Activated naive CD4-positive, alpha-beta T cell treated with anti-CD3 and anti-CD28 coated beads, Interleukin-2, amount 50 U/mL, for 72 hours (primary cell): Measurements from ENCODE around the gene UTF1. TPM values are rescaled to one million over a fixed set of nuclear protein-coding genes. Genes with fewer than 3 reads are reported as not detected.
A peak's percentile ranks its signal among the peaks of the same experiment; 100 is the strongest.

ENCODE experiments used
- ATAC-seq, 2 donors: fragments of 150-1000 bp; cut with Tn5 transposase; 2 replicates each; pipeline ENCODE4 v1.10.0; 2021; ENCODE audit warnings: mild to moderate bottlenecking in 2 of 2, moderate library complexity in 2 of 2
- DNase-seq, 2 donors: peaks; one replicate each; pipeline ENCODE4 v3.0.0; 2021 to 2022; ENCODE audit warnings: low spot score in 2 of 2
- H3K27ac Mint-ChIP-seq, 2 donors: one replicate each; pipeline ENCODE4 v1.8.0; 2022; ENCODE audit warnings: mild to moderate bottlenecking in 2 of 2, mixed read lengths in 2 of 2
- H3K36me3 Mint-ChIP-seq, 2 donors: one replicate each; pipeline ENCODE4 v1.8.0; 2022; ENCODE audit warnings: mixed read lengths in 2 of 2
- H3K9me3 Mint-ChIP-seq, 2 donors: one replicate each; pipeline ENCODE4 v1.8.0; 2022; ENCODE audit warnings: mixed read lengths in 2 of 2
- total RNA-seq, 2 donors: library from RNA; stranded (reverse); gene quantifications; one replicate each; pipeline ENCODE4 v1.2.3, GENCODE V29; 2022

Gene UTF1
- not detected for total RNA-seq

- DNase-seq (no peak), ATAC-seq (no peak)
- H3K27ac Mint-ChIP-seq: peak within 1 kb of the TSS in 1 of 2 donors; percentile 22
- H3K9me3 Mint-ChIP-seq: no peaks in the 10 kb centered on the region
- peaks cover 5 to 8% of the 10 kb centered on the region in 2 donors for H3K36me3 Mint-ChIP-seq
Measured at GRCh38 chr10:133230044-133230361, at the start of gene UTF1. TSS of gene UTF1 (plus strand) at chr10:133230217. CDS start at chr10:133230289, 72 bp downstream.

DNA sequence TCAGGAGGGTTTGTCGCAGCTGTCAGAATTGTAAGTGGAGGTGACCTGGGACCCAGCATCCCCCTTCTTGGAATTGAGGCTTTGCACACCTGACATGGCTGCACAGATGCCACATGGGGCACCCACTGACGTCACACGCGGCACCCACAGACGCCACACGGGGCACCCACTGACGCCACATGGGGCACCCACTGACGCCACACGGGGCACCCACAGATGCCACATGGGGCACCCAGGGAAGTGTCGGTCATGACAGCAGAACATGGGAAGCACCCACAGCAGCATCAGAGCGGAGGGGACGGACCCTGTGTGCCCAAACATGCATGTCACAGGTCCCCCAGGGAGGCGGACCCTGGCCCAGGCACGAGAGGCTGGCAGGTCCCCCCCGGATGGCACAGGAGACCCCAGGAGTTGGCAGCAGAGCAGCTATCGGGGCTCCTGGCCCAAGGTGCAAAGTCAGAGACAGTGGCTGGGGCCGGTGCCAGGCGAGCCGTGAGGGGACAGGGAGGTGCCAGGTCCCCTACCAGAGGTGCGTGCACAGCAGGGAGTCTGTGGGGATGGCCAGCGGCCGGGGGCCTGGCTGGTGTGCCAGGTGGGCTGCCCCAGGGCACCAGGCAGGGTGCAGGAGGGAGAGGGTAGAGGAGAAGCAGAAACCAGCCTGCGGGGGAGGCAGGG, 48.9 kb upstream of the UTF1 start:
- DNase-seq: no peak
- peaks cover 0 to 10% of the 10 kb centered on the region in 2 donors for H3K36me3 Mint-ChIP-seq
- H3K9me3 Mint-ChIP-seq: peaks cover 12 to 17% of the 10 kb centered on the region in 2 donors
- no peak for ATAC-seq
- no peak overlapping the region for H3K27ac Mint-ChIP-seq

DNA sequence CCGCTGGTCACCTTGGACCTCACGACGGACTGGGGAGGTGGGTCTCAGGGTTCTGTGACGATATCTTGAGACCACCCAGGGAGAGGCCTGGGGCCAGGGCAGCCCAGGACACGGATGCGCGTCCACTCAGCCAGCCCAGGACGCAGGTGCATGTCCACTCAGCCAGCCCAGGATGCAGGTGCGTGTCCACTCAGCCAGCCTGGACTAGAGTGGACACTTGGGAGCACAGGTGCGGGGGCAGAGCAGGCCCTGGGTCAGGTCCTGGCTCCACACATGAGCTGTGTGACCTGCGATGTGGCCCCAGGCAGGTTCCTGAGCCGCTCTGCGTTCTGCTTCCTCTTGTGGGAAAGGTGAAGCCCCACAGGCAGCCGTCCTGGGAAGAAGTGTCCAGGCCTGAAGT, 47.8 kb upstream of the UTF1 start:
- H3K27ac Mint-ChIP-seq: no peak overlapping the region
- peaks cover 0 to 8% of the 10 kb centered on the region in 2 donors for H3K36me3 Mint-ChIP-seq
- DNase-seq (no peak), ATAC-seq (no peak)
- peaks cover 8 to 13% of the 10 kb centered on the region in 2 donors for H3K9me3 Mint-ChIP-seq

DNA sequence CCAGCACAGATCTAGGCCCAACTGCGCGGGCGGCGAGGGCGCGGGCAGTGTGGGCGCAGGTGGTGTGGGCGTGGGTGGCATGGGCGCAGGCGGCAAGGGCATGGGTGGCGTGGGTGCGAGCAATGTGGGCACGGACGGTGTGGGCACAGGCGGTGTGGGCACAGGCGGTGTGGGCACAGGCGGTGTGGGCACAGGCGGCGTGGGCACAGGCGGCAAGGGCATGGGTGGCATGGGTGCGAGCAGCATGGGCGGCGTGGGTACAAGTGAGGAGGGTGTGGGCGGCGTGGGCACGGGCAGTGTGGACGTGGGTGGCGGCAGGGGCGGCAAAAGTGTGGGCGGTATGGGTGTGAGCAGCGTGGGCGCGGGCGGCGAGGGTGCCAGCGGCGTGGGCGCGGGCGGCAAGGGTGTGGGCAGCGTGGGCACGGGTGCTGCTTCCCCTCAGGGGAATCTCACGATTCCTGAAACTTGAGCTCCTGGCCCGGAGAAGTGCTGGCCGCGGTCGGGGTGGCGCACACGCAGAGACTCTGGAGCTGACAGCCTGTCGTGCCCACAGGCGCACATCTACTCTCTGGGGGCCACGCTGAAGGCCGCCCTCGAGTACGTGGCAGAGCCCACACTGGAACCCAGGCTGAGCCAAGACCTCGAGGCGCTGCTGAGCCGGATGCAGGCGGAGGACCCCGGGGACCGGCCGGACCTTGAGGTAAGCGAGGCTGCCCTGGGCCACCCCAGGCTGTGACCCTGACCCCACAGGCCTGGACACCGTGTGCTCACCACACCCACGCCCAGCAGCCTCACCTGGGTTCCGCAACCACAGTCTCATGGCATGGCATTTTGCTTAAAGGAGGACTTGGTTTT, 47.0 kb upstream of the UTF1 start:
- ATAC-seq (no peak), DNase-seq (no peak)
- Mint-ChIP-seq H3K36me3 (no peaks in the 10 kb centered on the region), H3K9me3 (peaks cover 0 to 5% of the 10 kb centered on the region in 2 donors), H3K27ac (no peak overlapping the region)

GRCh38 chr10:133183646-133184378, 46.2 kb upstream of the UTF1 start:
- H3K27ac Mint-ChIP-seq: no peak overlapping the region
- peaks cover 0 to 4% of the 10 kb centered on the region in 2 donors for H3K9me3 Mint-ChIP-seq
- H3K36me3 Mint-ChIP-seq: no peaks in the 10 kb centered on the region
- ATAC-seq (no peak), DNase-seq (no peak)

- Mint-ChIP-seq H3K27ac (no peak overlapping the region), H3K9me3 (peaks cover 0 to 4% of the 10 kb centered on the region in 2 donors), H3K36me3 (no peaks in the 10 kb centered on the region)
- ATAC-seq (no peak), DNase-seq (no peak)
Measured at GRCh38 chr10:133184591-133185244, 45.3 kb upstream of the UTF1 start.

DNA sequence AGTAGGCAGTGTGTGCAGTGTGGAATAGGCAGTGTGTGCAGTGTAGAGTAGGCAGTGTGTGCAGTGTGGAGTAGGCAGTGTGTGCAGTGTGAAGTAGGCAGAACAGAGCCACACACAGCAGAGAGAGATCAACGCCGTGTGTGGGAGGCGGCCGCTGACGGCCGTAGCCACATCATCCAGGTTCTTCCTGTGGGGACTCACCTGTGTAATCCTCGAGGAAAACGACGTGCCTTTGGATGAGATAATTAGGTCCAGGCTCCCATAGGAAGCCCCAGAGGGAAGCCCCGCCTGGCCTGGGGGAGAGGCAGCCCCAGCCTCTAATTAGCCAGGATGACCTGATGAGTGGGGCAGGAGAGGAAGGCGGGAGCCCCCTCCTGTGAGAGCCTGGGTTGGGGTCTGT, 44.6 kb upstream of the UTF1 start:
- ATAC-seq (no peak), DNase-seq (no peak)
- H3K9me3 Mint-ChIP-seq: peaks cover 0 to 4% of the 10 kb centered on the region in 2 donors
- H3K36me3 Mint-ChIP-seq: no peaks in the 10 kb centered on the region
- H3K27ac Mint-ChIP-seq: no peak overlapping the region

- ATAC-seq: no peak
- DNase-seq: no peak
- Mint-ChIP-seq H3K9me3 (peaks cover 0 to 4% of the 10 kb centered on the region in 2 donors), H3K36me3 (no peaks in the 10 kb centered on the region), H3K27ac (no peak overlapping the region)
Measured at GRCh38 chr10:133185916-133186315, 44.1 kb upstream of the UTF1 start.

- Mint-ChIP-seq H3K27ac (no peak overlapping the region), H3K36me3 (no peaks in the 10 kb centered on the region)
- no peak for ATAC-seq
Measured at GRCh38 chr10:133186416-133187090, 43.5 kb upstream of the UTF1 start.

GRCh38 chr10:133187091-133187905, 42.7 kb upstream of the UTF1 start:
- ATAC-seq (no peak), DNase-seq (no peak)

More at GRCh38 chr10:133186416-133187090, 43.5 kb upstream of the UTF1 start:
- peaks cover 0 to 4% of the 10 kb centered on the region in 2 donors for H3K9me3 Mint-ChIP-seq
- no peak for DNase-seq

DNA sequence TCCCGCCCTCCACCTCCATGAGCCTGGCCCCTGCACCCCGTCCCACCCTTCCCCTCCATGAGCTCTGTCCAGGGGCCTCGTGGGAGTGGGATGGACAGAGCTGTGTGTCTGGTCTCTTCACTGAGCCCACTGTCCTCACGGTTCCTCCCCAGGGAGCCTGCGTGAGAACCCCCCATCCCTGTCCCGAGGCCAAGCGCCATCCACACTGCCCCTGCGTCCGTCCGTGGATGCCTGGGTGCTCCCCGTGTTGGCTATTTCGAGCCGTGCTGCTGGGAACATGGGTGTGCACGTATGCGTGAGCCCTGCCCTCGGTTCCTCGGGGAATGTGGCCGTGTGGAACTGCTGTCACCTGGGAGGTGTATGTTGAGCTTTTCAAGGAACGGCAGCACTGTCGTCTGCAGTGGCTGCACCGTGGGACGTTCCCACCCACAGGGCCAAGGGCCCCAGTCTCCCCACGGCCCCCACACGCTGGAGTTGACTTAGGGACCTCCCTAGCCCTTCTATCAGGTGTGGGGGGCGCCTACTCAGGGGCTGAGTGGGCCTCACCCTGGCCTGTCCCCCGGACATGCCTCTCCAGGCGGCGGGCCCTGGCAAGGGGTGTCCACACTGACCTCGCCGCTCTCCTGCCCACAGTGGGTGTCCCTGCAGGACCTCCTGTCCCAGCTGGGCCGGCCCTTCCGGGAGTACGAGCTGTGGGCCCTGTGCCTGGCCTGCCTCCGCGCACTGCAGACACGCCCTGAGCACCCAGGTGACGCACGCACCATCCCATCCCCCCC, 41.9 kb upstream of the UTF1 start:
- peaks cover 0 to 5% of the 10 kb centered on the region in 2 donors for H3K36me3 Mint-ChIP-seq
- peaks cover 0 to 8% of the 10 kb centered on the region in 2 donors for H3K9me3 Mint-ChIP-seq
- ATAC-seq (no peak), DNase-seq (no peak)
- H3K27ac Mint-ChIP-seq: no peak overlapping the region

More at GRCh38 chr10:133187091-133187905, 42.7 kb upstream of the UTF1 start:
- Mint-ChIP-seq H3K27ac (no peak overlapping the region), H3K36me3 (peaks cover 0 to 5% of the 10 kb centered on the region in 2 donors), H3K9me3 (peaks cover 0 to 8% of the 10 kb centered on the region in 2 donors)

- no peak for ATAC-seq
- Mint-ChIP-seq H3K27ac (no peak overlapping the region), H3K9me3 (peaks cover 0 to 9% of the 10 kb centered on the region in 2 donors), H3K36me3 (peaks cover 0 to 5% of the 10 kb centered on the region in 2 donors)
- no peak for DNase-seq
Measured at GRCh38 chr10:133189256-133189655, 40.8 kb upstream of the UTF1 start.

GRCh38 chr10:133189726-133190125, 40.3 kb upstream of the UTF1 start:
- H3K27ac Mint-ChIP-seq: no peak overlapping the region
- ATAC-seq: no peak
- H3K36me3 Mint-ChIP-seq: peaks cover 0 to 5% of the 10 kb centered on the region in 2 donors
- H3K9me3 Mint-ChIP-seq: peaks cover 0 to 7% of the 10 kb centered on the region in 2 donors
- DNase-seq: no peak

- Mint-ChIP-seq H3K27ac (no peak overlapping the region), H3K36me3 (peaks cover 0 to 5% of the 10 kb centered on the region in 2 donors), H3K9me3 (peaks cover 0 to 7% of the 10 kb centered on the region in 2 donors)
- no peak for ATAC-seq
- no peak for DNase-seq
Measured at GRCh38 chr10:133190225-133190624, 39.8 kb upstream of the UTF1 start.

- Mint-ChIP-seq H3K36me3 (peaks cover 0 to 5% of the 10 kb centered on the region in 2 donors), H3K27ac (no peak overlapping the region), H3K9me3 (peaks cover 0 to 7% of the 10 kb centered on the region in 2 donors)
- no peak for DNase-seq
- no peak for ATAC-seq
Measured at GRCh38 chr10:133191651-133192050, 38.4 kb upstream of the UTF1 start.
